HEK293T (cell line): ENCODE measurements around the gene BRICD5.

Experiments used
- CTCF ChIA-PET: fragments of 350-600 bp; formaldehyde crosslinking; extraction: SDS; loops from one replicate; lab custom pipeline; 2021; ENCODE audit warnings: antibody characterized with exemption, inconsistent platforms; lab: Yijun Ruan, JAX
- POLR2A ChIA-PET: fragments of 350-600 bp; formaldehyde crosslinking; extraction: SDS; loops from one replicate; lab custom pipeline; 2020; ENCODE audit warnings: antibody characterized with exemption, inconsistent platforms; lab: Yijun Ruan, JAX
- DNase-seq: peaks from one replicate; pipeline ENCODE4 v3.0.0; 2012; ENCODE audit warnings: mixed read lengths; ENCODE audit errors: extremely low spot score
- ARNT ChIP-seq: fragments of 450-650 bp; IDR thresholded peaks from 2 replicates; pipeline ENCODE4 v1.6.1; 2017; ENCODE audit warnings: mild to moderate bottlenecking
- BHLHE40 ChIP-seq: fragments of 450-650 bp; IDR thresholded peaks from 2 replicates; pipeline ENCODE4 v1.6.1; 2016; ENCODE audit warnings: mild to moderate bottlenecking, moderate library complexity, borderline replicate concordance
- CTBP1 ChIP-seq: fragments of 450-650 bp; IDR thresholded peaks from 2 replicates; pipeline ENCODE4 v1.6.1; 2016; ENCODE audit warnings: borderline replicate concordance
- ELF4 ChIP-seq: fragments of 450-650 bp; IDR thresholded peaks from 2 replicates; pipeline ENCODE4 v1.6.1; 2017; ENCODE audit warnings: antibody characterized with exemption
- FOXA1 ChIP-seq: fragments of 450-650 bp; IDR thresholded peaks from 2 replicates; pipeline ENCODE4 v1.6.1; 2016; ENCODE audit warnings: mild to moderate bottlenecking
- FOXK2 ChIP-seq: fragments of 450-650 bp; IDR thresholded peaks from 2 replicates; pipeline ENCODE4 v1.6.1; 2016; ENCODE audit warnings: mild to moderate bottlenecking
- FOXM1 ChIP-seq: fragments of 450-650 bp; IDR thresholded peaks from 2 replicates; pipeline ENCODE4 v1.6.1; 2017; ENCODE audit warnings: mild to moderate bottlenecking, borderline replicate concordance
- HDGF ChIP-seq: fragments of 450-650 bp; IDR thresholded peaks from 2 replicates; pipeline ENCODE4 v1.6.1; 2017; ENCODE audit warnings: antibody characterized with exemption, borderline replicate concordance
- L3MBTL2 ChIP-seq: fragments of 450-650 bp; conservative IDR thresholded peaks from 2 replicates; pipeline ENCODE4 v1.6.1; 2016; ENCODE audit warnings: mild to moderate bottlenecking
- LEF1 ChIP-seq: fragments of 450-650 bp; IDR thresholded peaks from 2 replicates; pipeline ENCODE4 v1.6.1; 2017; ENCODE audit warnings: mild to moderate bottlenecking, borderline replicate concordance
- NFRKB ChIP-seq: fragments of 450-650 bp; IDR thresholded peaks from 2 replicates; pipeline ENCODE4 v1.6.1; 2016; ENCODE audit warnings: mild to moderate bottlenecking, moderate library complexity
- PKNOX1 ChIP-seq: fragments of 450-650 bp; IDR thresholded peaks from 2 replicates; pipeline ENCODE4 v1.6.1; 2016
- SP1 ChIP-seq: fragments of 450-650 bp; IDR thresholded peaks from 2 replicates; pipeline ENCODE4 v1.6.1; 2017
- SUZ12 ChIP-seq: fragments of 450-650 bp; IDR thresholded peaks from 2 replicates; pipeline ENCODE4 v1.6.1; 2016; ENCODE audit warnings: mild to moderate bottlenecking
- TARDBP ChIP-seq: fragments of 450-650 bp; IDR thresholded peaks from 2 replicates; pipeline ENCODE4 v1.6.1; 2016
- ZNF384 ChIP-seq: fragments of 450-650 bp; IDR thresholded peaks from 2 replicates; pipeline ENCODE4 v1.6.1; 2016

The BRICD5 gene

GRCh38 chr16:2251296-2252111, 40.8 kb upstream of the BRICD5 start, which contains the start of gene ECI1:
Gene ECI1 (minus strand): TSS chr16:2251587. CDS start chr16:2251566, 21 bp downstream.
- POLR2A ChIA-PET = interaction anchor here (0.5 to 3.6 kb wide), 27 partner anchors 8 to 243 kb away, joined by 3 to 27 read pairs (median 4); partner anchors contain the start of genes ABCA3, CASKIN1, E4F1 and MLST8
- peak; percentile 96 for DNase-seq
- TF ChIP-seq FOXK2 = no peak
- no peak for TF ChIP-seq SP1
- no peak for TF ChIP-seq PKNOX1
- TF ChIP-seq TARDBP = no peak
- TF ChIP-seq HDGF = peak; percentile 74; the same call in 1 of the 2 replicates
- peak; percentile 96 for TF ChIP-seq FOXM1
- TF ChIP-seq FOXA1 = no peak
- TF ChIP-seq CTBP1 = no peak
- TF ChIP-seq BHLHE40 = no peak
- peak; percentile 66; the same call in 1 of the 2 replicates for TF ChIP-seq ELF4
- no peak for TF ChIP-seq NFRKB
- no peak for TF ChIP-seq L3MBTL2
- 0 out of 2 replicates have a peak, but pooled peaks have one; percentile 18 for TF ChIP-seq ARNT
- TF ChIP-seq ZNF384 = no peak
- no peak for TF ChIP-seq SUZ12
- TF ChIP-seq LEF1 = no peak; the same call in 1 of the 2 replicates
- CTCF ChIA-PET = interaction anchor here (0.6 to 1.8 kb wide), 8 partner anchors 10 to 250 kb away, joined by 3 to 8 read pairs (median 4); no protein-coding TSS in a partner anchor

GRCh38 chr16:2250652-2251295, 40.1 kb upstream of the BRICD5 start:
- DNase-seq = no peak
- TF ChIP-seq CTBP1 (no peak), FOXA1 (no peak), HDGF (no peak), ELF4 (no peak), PKNOX1 (no peak), TARDBP (no peak), FOXK2 (no peak)
- ChIA-PET POLR2A (interaction anchor here (0.6 to 3.6 kb wide), 12 partner anchors 9 to 217 kb away, joined by 3 to 27 read pairs (median 7); partner anchors contain the start of genes CASKIN1, DNASE1L2, MLST8 and PGP), CTCF (interaction anchor here (1.3 to 1.8 kb wide), 2 partner anchors 10 to 251 kb away, joined by 3 to 5 read pairs; no protein-coding TSS in a partner anchor)

GRCh38 chr16:2246301-2246885, 35.7 kb upstream of the BRICD5 start:
- TF ChIP-seq ZNF384 (no peak), L3MBTL2 (no peak), FOXM1 (no peak), SP1 (no peak), SUZ12 (no peak), FOXA1 (no peak), TARDBP (no peak), ELF4 (no peak), CTBP1 (no peak), FOXK2 (no peak), PKNOX1 (no peak), ARNT (no peak), HDGF (no peak), BHLHE40 (no peak), NFRKB (no peak), LEF1 (no peak)
- no peak for DNase-seq
- POLR2A ChIA-PET = no interaction called here
- CTCF ChIA-PET = no interaction called here

- no peak for DNase-seq
- TF ChIP-seq CTBP1 = no peak
- TF ChIP-seq BHLHE40 = no peak
- TF ChIP-seq SP1 = no peak
- no peak for TF ChIP-seq FOXK2
- no peak for TF ChIP-seq ZNF384
- ChIA-PET POLR2A (no interaction called here), CTCF (no interaction called here)
Measured at GRCh38 chr16:2244926-2245795, 34.5 kb upstream of the BRICD5 start.

- CTCF ChIA-PET = no interaction called here
- POLR2A ChIA-PET = no interaction called here
- no peak for TF ChIP-seq L3MBTL2
- TF ChIP-seq ARNT = no peak
- TF ChIP-seq ZNF384 = no peak
- no peak for TF ChIP-seq ELF4
- no peak for TF ChIP-seq BHLHE40
- TF ChIP-seq FOXK2 = no peak
- no peak for TF ChIP-seq TARDBP
- no peak for TF ChIP-seq SUZ12
- TF ChIP-seq HDGF = no peak
- no peak for TF ChIP-seq CTBP1
- no peak for TF ChIP-seq FOXM1
- no peak for TF ChIP-seq PKNOX1
- TF ChIP-seq SP1 = no peak
- no peak for TF ChIP-seq FOXA1
- TF ChIP-seq NFRKB = no peak
- no peak for TF ChIP-seq LEF1
- DNase-seq = no peak
Measured at GRCh38 chr16:2244301-2244700, 33.6 kb upstream of the BRICD5 start.
